HG02571 (cell line): ENCODE results near the gene LRRC56.

ENCODE experiments used
- ATAC-seq: cut with Tn5 transposase; IDR thresholded peaks from one replicate; pipeline ENCODE4 v1.9.1; 2021; ENCODE audit warnings: mild to moderate bottlenecking, moderate library complexity; ENCODE audit not compliant: unreplicated experiment

LRRC56 gene, protein sequence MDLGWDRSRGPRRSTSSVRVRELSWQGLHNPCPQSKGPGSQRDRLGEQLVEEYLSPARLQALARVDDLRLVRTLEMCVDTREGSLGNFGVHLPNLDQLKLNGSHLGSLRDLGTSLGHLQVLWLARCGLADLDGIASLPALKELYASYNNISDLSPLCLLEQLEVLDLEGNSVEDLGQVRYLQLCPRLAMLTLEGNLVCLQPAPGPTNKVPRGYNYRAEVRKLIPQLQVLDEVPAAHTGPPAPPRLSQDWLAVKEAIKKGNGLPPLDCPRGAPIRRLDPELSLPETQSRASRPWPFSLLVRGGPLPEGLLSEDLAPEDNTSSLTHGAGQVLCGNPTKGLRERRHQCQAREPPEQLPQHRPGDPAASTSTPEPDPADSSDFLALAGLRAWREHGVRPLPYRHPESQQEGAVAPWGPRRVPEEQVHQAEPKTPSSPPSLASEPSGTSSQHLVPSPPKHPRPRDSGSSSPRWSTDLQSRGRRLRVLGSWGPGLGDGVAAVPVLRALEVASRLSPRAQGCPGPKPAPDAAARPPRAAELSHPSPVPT

DNA sequence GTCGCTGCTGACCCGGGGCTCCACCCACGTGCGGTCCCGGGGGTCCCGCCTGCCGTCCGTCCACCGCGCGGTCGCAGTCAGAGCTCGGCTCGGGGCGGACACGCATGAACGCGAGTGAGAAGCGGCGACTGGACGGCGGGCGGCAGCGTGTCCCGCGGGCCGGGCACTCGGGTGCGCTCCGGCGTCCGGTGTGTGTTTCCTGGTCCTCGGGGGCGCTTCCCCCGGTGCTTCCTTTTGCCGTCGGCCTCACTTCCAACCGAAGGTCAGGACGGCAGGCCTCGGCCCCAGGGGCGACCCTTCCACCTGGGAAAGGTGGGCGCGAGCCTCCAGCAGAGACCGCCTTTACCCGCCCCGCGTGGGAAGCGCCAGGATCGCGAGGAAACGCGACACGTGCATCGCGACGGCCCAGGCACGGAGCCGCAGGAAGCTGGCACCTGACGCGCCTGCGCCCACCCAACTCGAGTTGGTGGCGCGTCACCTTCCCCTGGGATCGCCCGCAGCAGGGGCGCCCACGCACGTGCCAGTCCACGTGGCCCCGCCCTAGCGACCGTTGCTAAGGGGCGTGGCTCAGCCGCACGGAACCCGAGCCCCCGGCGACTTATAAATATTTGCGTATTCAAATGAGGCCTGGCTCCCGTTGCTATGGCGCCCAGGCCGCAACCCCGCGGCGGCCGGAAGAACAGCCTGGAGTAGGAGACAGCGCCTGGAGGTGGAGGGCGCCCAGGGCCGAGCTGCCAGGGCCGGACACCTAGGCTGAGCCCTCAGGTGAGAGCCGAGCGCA, at the start of gene LRRC56:
LRRC56 (plus strand) TSS at position 687 of the 781 bp plus-strand sequence. CDS start 3,158 bp downstream, outside the sequence.
- ATAC-seq = peak; percentile 41

DNA sequence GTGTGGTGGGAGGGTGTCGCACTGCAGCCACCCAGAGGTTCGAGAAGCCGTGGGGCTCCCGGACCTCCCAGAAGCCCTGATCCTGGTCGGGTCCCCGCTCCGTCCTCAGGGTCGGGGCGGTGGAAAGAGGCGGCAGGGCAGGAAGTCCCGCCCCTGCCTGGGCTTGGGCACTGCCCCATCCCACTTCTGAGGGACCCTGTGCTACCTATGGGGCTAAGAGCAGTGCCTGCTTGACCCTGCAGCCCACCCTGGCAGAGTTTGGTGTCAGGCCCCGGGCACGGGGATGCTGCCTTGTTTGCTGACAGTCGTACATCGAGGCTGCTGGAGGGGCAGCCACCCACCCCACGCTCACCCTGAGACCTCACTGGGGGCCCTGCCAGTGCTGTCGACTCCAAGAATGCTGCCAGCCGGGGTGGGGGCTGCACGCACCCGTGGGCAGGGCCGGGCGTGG, 49.7 kb upstream of the LRRC56 start:
- no peak for ATAC-seq

DNA sequence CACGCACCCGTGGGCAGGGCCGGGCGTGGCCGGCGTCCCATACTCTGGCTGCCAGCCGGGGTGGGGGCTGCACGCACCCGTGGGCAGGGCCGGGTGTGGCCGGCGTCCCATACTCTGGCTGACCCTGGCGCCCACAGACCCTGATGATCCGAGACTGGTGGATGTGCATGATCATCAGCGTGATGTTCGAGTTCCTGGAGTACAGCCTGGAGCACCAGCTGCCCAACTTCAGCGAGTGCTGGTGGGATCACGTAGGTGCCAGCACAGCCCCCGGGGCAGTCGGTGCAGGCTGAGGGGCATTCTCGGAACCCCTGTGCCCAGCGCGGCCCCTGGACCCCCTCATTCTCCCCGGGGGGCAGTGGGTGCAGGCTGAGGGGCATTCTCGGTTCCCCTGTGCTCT, 49.3 kb upstream of the LRRC56 start:
- ATAC-seq = no peak

DNA sequence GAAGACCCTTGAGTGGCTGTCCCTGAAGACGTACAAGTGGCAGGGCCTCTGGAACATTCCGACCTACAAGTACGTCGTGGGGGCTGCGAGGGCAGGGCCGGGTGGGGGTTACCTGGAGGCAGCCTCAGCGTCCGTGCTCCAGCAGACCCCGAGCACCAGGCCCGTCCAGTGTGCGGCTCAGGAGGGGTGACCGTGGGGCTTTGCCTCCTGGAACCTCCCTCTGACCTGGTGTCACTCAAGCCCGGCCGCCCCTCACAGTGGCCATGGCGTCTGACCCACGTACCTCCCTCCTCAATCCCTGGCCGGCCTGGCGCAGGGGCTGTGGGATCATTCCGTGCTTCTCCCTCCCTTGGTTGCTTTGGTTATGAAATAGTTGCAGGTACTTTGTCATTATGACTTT, 48.7 kb upstream of the LRRC56 start:
- no peak for ATAC-seq

DNA sequence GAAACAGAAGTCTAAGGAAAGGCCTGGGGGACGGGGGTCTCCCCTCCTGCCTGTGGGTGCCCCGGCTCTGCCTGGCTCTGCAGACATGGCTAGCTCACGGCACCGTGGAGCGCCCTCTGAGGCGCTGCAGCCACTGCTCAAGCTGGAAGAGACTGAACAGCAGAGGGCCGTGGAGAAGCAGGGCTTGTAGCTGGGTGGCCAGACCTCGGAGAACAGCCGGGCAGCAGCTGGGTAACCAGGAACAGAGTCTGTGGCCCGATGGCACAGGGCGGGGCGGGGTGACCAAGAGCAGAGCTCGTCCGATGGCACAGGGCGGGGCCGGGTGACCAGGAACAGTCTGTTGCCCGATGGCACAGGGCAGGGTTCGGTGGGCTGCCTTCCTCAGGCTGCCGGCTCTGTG, 48.3 kb upstream of the LRRC56 start:
- ATAC-seq = no peak

DNA sequence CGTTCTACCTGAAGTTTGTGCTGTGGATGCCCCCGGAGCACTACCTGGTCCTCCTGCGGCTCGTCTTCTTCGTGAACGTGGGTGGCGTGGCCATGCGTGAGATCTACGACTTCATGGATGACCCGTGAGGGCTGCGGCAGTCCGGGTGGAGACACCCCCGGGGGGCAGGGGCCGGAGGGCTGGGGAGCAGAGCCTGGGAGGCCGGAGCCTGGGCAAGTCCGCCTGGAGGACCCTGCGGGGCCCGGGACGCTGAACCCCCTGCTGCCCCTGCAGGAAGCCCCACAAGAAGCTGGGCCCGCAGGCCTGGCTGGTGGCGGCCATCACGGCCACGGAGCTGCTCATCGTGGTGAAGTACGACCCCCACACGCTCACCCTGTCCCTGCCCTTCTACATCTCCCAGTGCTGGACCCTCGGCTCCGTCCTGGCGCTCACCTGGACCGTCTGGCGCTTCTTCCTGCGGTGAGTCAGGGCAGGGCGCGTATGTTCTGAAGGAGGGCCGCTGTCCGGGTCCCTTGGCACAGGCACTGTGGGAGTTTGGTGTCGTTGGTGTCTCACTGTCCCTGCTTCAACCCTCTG, 47.6 kb upstream of the LRRC56 start:
- no peak for ATAC-seq

DNA sequence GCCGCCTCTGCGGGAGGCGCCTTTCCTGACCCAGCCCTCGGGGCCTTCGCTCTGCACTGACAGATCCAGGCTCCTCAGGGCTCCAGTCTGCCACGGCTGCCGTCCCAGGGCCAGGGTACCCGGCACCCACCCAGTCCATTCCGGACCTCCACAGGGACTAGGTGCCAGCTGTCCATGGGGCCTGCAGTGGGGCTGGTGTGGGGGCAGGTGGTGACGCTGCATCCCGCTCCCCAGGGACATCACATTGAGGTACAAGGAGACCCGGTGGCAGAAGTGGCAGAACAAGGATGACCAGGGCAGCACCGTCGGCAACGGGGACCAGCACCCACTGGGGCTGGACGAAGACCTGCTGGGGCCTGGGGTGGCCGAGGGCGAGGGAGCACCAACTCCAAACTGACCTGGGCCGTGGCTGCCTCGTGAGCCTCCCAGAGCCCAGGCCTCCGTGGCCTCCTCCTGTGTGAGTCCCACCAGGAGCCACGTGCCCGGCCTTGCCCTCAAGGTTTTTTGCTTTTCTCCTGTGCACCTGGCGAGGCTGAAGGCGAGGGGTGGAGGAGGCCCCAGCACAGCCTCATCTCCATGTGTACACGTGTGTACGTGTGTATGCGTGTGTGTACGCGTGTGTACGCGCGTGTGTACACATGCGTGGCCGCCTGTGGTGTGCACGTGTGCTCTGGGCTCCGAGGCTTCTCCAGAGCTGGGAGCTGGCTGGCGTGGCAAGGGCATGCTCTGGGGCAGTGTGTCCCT, 47.0 kb upstream of the LRRC56 start:
- ATAC-seq = no peak

DNA sequence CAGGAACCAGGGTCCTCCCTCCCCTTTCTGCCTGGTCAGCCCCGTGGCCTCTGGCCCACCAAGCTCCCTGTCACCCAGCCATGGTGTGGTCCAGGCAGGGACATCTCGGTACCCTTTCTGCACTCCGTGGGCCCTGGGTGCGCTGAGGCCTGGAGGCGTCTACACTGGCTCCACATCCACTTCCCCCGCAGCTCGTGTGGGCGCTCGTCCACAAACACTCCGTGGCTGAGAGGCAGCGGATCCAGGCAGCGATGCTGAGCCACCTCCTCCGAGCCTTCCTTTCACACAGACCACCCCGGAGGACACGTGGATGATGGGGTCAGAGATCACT, 46.4 kb upstream of the LRRC56 start:
- no peak for ATAC-seq

DNA sequence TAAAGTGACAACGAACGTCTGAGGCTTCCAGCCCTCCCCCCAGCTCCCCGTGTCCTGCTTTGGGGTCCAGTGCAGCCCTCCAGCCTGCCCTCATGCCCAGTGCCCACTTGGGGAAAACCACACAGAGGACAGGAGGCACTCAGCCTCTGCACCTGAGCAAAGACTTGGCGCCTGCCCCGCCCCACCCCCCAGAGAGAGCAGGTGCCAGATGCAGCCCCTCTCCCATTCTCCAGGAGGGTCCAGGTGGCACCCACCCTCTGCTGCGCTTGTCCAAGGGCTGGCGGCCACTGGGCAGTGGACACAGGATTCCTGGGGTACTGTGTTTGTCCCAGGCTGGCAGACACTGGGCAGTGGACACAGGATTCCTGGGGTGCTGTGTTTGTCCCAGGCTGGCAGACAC, 46.0 kb upstream of the LRRC56 start:
- no peak for ATAC-seq

DNA sequence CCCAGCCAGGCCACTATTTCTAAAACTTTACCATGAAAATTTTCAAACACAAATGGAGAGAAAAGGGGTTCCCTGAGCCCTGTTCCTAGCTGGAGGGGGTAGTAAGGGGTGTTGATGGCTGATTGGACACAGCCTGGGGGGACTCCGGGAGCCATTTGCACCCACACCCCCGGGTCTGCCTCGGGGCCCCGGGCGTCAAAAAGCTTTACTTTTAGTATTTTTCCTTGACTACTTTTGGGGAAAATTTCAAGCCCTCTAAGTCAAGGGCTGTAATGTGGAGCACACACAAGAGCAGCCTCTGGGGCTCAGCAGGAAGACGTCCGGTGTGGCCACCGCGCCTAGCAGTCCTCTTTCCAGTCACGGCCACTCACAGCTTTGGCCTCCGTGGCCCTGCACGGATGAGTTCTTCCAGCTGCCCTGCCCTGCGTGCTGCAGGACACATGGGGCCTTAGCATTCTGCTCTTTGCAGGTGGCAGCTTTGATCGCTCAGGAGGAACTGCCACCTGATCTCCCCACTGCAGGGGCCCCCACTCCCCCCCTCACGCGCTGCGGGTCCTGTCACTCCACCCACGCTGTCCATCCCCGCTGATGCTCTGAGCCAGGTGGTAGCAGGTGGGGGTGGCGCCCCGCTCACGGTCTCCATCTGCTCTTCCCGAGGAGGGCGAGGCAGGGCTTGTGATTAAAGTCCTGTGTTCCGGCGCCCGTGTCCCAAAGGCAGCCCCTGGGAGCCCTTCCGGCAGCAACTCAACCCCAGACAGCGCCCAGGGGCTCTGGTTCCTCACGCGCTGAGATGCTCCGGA, 44.7 kb upstream of the LRRC56 start:
- ATAC-seq = no peak

DNA sequence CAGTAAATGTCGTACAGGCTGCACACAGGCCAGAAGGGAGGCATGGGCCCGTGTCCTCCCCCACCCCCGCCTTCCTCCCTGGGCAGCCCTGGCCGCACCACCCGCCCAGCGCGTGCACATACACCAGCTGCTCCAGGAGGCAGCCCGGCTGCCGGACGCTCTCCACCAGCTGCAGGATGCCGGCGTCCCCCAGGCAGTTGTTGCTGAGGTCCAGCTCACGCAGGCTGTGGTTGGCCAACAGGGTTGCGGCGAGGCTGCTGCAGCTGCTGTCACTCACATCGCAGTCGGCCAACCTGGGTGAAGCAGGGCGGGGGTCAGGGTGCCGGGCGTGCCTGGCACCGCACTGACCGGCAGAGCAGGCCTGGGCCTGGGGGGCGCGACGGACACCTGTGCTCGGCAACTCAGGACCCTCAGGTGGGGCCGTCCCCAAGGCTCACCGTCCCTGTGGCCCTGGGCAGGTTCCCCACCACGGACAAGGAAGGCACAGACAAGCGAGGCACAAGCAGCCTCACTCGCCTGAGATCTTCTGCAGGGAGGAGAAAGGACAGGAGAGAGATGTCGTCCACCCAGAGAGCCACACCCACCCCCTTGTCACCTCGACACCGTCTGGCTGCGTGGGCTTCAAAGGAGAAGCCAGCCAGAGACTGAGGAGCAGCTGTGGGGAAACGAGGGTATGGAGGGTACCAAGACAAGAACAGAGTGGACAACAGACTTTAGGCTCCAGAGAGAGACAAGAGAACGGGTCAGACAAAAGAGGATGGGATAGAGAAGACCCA, 42.4 kb upstream of the LRRC56 start:
- no peak for ATAC-seq

DNA sequence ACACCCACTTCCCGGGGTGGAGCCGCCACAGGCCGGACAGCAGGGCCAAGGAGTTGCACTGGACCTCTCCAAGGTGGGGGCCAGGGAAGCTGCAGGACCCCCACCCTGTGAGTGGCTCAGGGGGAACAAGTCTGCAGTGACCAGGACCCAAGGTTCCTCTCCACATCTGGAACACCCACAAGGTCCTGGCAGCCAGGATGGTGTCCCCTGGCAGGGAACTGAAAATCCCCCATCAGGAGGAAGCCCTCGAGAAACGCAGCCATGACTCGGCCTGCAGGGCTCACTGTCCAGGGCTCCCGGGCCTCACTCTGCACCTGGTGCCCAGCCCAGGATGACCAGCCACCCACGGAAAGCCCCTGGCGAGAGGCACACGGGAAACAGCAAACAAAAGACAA, 41.8 kb upstream of the LRRC56 start:
- ATAC-seq = no peak

DNA sequence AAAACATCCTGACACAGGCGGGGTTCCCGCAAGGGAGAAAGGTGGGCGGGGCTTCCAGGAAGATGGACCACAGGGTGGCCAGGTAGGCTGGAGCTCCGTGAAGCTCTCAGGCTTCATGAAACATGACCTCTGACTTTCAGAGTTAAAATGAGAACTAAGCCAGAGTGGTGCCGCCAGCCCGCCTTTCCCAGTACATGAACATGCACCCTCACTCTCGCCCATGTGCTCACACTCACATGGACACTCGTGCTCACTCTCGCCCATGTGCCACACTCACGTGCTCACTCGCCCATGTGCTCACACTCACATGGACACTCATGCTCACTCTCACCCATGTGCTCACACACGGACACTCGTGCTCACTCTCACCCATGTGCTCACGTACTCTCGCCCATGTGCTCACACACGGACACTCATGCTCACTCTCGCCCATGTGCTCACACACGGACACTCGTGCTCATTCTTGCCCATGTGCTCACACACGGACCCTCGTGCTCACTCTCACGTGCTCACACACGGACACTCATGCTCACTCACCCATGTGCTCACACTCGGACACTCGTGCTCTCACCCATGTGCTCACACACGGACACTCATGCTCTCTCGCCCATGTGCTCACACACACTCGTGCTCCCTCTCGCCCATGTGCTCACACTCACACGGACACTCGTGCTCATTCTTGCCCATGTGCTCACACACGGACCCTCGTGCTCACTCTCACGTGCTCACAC, 40.3 kb upstream of the LRRC56 start:
- ATAC-seq = no peak

DNA sequence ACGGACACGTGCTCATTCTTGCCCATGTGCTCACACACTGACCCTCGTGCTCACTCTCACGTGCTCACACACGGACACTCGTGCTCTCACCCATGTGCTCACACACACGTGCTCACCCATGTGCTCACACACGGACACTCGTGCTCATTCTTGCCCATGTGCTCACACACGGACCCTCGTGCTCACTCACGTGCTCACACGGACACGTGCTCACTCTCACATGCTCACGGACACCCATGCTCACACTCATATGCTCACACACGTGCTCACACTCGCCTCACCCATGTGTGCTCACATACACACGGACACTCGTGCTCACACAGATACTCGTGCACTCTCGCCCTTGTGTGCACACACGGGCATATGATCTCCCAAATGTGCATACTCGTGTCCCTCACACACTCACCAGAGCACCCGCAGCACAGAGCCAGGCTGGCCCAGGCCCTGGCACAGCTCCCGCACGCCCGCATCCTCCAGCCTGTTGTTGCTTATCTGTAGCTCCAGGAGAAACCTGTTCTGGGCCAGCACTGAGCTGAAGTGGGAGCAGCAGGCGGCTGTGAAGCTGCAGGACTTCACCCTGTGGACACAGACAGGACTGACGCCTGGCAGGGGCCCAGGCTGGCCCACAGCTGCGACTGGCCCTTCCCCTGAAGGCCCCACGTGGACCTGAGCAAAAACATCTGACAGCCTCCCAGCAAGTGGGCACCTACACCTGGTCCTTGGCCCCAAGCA, 39.6 kb upstream of the LRRC56 start:
- ATAC-seq = no peak

DNA sequence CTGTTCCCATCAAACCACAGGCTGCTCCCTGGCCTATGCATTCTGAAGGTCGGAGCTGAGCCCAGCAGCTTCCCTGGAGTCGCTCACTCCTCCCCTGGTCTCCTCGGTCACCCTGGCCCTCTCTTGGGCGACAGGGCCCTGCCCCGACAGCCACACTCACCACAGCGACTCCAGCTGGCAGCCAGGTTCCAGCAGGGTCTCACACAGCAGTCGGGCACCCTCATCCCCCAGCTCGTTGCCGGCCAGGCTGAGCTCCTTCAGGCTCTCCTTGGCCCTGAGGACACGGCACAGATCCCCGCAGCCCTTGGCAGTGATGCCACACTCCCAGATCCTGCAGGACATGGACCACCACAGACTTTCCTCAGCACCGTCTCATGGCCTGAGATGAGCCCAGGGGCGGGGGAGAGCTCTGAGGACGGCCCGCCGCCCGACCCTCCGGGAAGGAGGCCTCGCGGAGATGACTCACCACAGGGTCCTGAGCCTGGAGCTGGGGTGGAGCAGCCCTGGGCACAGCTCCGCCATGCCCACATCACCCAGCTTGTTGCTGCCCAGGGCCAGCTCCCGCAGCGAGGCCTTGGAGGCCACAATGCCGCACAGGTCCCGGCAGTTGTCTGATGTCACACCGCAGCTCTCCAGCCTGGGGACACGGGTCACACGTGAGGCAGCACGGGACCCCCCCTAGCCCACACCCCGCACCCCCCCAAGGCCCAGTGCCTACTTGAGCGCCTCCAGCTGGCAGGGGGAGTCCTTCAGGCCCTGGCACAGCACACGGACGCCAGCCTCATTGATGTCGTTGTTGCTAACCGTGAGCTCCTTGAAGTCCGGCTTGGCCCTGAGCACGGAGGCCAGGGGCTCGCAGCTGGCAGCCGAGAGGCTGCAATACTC, 38.8 kb upstream of the LRRC56 start:
- no peak for ATAC-seq

DNA sequence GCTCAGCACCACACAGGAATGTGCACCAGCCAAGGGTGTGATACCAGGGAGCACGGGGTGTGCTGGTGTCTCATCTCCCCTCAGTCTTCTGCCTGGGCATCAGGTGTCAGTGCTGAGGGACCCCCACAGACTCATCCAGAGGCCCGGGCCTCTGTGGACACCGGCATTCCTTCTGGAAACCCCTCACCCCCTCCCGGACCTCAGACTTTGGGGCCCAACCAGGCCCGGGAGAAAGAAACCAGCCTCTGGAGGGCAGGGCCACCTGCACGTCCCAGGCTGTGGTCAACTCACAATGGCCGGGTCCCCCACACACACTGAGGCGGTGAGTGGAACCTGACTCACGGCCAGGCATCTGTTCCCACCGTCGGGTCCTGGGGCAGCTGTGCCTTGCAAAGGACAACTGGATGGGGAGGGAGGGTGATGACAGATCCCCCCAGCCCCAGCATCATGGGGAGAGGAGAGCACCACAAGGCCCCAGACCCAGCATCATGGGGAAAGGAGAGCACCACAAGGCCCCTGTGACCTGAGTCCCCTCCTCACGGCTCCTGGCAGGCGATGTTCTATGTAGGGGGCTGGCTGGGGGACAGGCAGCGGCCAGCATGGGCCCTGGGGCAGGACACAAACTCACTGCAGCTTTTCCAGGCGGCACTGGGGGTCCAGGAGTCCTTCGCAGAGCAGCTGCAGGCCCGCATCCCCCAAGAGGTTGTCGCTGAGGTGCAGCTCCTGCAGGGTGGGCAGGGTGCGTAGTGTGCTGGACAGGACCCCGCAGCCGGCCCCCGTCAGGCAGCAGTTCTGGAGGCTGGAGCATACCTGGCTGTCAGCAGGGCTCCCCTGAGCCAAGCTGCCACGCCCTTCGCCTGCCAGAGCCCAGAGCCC, 37.9 kb upstream of the LRRC56 start:
- ATAC-seq = no peak
